Ramos (cell line): ENCODE measurements around the gene NME1.
"Not testable (repeated sequence)": the region's sequence is repeated elsewhere in the genome, so short reads cannot be mapped to it uniquely, and the experiment has no call there.

Source experiments
- in situ Hi-C: fragments of 300-500 bp; cut with MboI; formaldehyde crosslinking; loops from one replicate; pipeline ENCODE4 v1.14.3; 2022; ENCODE audit warnings: low sequenced_read_pairs; ENCODE audit not compliant: unreplicated experiment

NME1 gene

GRCh38 chr17:51153210-51154072 lies at the start of gene NME1:
NME1 (plus strand) TSS chr17:51153559; CDS start chr17:51155655, 2,096 bp downstream.
- in situ Hi-C loops = loop anchor here (10.0 to 25.0 kb wide), 2 partner anchors 149 to 291 kb away; partner anchors contain the start of gene TOB1

DNA sequence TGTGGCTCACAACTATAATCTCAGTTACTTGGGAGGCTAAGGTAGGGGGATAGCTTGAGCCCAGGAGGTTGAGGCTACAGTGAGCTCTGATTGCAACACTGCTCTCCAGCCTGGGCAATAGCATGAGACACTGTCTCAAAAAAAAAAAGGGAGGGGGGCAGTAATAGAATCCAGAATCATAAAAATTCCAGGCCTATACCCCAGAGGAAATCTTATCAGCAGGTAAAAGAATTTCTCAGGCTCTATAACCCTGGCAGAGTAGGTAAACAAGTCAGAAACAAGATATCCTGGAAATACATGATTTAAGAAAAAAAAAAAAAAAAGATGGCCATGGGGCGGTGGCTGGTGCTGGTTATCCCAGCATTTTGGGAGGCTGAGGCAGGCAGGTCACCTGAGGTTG lies 45.6 kb upstream of the NME1 start:
- in situ Hi-C loops = no loop called here

- in situ Hi-C loops = not testable (repeated sequence)
Observed at GRCh38 chr17:51112303-51113222, 40.8 kb upstream of the NME1 start.

- in situ Hi-C loops = no loop called here
Observed at GRCh38 chr17:51115179-51115578, 38.2 kb upstream of the NME1 start.

DNA sequence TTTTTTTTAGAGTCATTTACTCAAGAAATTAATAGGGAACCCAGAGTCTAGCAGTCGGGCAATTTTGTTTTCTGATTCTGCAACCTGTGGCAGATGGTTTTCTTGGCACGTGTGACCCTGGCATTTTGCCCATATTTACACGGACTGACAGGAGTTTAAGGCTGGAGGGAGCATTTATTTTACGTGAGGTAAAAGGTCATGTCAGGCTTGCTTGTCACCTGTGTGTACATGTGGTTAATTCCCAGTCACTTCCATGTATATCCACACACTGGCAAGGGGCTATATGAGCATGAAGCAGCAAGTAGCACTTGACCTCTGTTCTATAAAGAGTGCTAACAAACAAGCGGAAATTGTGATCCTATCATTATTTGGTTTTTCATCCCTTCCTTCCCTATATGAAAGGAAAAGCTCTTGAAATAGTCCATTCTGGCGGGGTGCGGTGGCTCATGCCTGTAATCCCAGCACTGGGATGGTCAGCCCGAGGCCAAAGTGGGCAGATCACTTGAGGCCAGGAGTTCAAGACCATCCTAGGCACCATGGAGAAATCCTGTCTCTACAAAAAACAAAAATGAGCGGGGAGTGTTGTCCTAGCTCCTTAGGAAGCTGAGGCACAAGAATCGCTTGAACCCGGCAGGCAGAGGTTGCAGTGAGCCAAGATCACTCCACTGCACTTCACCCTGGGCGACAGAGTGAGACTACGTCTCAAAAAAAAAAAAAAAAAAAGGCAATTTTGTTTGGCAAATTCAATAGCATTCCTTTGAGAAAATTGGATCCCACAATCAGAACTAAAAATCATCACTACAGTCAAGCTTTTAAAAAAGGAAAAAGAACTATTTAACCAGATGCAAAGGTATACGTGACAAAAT lies 34.8 kb upstream of the NME1 start:
- in situ Hi-C loops = no loop called here

DNA sequence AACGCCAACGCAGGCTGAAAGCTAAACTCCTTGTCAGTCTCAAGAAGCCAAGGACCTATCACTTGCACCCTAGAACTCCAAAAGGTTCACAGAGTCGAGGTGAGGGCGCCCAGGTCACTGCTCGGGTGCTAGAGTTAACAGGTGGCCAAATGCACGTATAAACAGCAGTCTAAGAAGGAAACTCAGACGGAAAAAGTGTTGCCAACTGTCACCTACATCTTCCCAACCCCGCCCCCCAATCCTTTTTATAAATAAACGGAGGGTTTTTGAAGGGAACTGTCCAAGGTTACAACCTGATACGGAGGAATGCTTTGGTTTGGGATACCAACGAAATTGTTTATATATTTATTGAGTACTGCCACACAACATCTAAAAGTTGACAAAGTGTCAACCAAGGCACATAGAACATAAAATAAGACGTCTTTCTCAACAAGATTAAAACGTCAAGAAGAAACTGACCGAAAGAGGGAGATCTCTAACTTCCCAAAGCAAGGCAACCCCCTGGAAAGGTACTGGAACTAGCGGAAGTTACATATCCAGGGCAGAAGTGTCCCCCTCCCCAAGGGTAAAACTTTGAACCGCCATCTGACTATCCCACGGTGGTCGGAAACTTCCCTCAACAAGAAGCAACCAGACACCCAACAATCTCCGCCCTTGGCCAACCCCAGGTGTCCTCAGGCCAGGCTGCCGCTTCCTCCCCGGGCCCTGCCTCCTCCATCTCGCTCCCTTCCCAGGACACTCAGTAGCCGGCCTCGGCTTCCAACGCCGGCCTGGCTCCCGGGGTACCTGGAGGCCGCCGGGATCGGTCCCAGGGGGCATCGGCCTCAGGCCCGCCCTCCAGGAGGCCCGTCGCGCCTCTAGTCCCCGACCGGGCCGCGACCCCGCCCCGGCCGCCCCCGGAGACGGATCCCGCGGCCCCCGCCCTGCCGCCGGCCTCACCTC lies 33.7 kb upstream of the NME1 start:
- in situ Hi-C loops = no loop called here

DNA sequence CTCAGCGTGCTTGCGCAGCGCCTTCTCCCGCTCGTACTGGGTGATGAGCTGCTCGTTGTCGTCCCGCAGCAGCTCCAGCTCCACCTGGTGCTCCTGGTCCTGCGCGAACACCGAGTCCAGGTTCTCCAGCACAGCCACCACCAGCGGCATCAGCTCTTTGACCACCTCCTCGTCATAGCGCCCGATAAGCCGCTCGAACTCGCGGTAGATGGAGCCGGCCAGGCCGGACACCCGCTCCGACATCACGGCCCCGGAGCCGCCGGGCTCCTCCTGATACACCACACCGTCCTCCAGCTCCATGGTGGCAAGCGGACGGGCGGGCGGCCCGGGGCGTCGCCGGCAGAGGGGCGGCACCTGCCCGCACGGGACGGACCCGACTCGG lies 33.0 kb upstream of the NME1 start:
- in situ Hi-C loops = no loop called here

DNA sequence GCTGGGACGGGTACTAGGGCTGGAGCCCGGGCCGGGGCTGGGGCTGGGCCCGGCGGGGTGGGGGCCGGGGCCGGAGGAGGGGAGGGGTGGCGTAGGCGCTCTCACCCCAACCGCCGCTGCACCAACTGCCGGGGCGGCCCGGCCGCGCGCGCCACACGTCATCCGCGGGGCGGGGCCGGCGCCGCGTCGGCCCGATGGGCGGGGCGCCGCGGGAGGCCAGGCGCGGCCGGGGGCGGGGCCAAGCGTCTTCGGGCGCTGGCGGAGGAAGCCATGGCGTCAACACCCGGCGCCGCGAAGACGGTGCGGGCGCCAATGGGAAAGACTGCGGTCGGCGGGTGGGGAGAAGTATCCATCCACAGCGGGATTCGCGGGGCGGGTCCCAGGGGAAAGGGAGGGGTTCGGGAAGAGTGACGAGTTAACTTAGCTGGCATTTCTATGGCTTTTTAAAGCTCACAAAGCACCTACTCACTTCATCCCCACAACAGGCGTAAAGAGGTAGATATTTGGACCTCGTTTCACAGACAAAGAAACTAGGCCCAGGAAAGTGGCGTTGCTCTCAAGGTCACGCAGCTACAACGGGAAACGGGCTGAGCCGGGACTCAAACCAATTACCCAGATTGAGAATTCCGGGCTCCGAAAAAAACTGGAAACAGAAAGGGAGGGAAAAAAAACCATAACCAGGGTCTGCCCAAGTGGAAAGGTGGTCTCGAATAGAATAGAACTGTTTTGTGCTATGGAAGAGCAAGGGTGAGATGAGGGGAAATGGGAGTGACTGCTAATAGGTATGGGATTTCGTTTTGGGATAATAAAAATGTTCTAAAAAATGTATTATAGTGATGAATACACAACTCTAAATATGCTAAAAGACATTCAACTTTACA lies 32.4 kb upstream of the NME1 start, which contains the start of gene SPAG9:
Gene SPAG9, minus strand, starts transcription at position 130 of the 881 bp plus-strand sequence. CDS start 212 bp downstream, outside the sequence.
- in situ Hi-C loops = no loop called here

DNA sequence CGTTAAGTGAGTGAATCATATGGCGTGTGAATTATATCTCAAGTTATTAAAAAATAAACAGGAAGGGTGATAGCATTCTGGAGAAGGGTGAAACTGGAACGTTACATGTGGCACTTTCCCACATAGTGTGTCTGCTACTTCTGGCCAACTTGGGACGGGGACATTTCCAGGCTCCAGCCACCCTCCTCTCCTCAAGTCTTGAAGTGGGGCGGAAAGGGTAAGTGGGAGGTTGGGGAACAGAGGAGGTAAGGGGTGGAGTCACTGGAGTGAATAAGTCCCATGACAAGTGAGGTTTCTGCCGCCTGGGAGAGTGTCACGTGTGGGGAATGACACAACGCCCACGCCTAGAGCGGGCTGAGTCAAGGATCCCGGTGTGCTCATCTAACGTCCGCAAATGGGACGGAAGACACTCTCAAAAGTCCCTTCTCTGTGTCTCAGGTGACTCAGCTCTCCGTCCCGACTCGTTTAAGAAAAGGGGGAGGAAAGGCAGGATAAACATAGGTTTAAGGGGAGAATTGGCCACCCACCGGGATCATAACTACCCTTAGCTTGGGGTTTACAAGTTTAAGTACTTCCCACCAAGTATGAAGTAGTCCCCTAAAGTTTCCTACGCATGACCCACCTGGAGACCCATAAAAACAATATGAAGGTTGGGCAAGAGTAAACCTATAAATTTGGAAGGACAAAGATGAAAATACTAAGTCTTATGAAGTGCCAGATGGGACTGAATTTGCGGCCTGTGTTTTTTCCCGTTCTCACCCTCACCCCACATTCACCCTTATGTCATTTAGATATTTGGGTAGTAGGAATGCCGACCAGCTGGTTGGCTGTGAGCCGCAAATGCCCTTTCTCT lies 31.5 kb upstream of the NME1 start:
- in situ Hi-C loops = no loop called here

DNA sequence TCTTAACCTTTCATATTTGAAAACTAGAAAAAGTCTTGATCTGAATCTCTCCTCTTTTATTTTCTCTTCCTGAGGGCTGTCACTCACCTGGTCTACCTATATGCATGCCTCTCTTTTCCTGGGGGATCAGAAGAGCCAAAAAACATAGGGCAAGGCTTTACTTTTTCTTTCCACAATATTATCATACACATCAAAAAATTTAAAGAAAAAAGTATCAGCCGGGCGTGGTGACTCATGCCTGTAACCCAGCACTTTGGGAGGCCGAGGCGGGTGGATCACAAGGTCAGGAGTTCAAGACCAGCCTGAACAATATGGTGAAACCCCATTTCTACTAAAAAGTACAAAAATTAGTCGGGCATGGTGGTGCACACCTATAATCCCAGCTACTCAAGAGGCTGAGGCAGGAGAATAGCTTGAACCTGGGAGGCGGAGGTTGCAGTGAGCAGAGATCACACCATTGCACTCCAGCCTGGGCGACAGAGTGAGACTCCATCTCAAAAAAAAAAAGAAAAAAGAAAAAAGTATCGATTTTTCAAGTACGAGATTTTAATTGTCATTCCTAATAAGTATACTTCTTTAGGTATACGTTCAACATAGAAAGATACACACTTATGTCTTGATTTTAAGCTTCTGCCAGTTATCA lies 30.8 kb upstream of the NME1 start:
- in situ Hi-C loops = not testable (repeated sequence)

GRCh38 chr17:51124640-51125503 lies 28.5 kb upstream of the NME1 start:
- in situ Hi-C loops = no loop called here

GRCh38 chr17:51128076-51128475 lies 25.3 kb upstream of the NME1 start:
- in situ Hi-C loops = no loop called here

DNA sequence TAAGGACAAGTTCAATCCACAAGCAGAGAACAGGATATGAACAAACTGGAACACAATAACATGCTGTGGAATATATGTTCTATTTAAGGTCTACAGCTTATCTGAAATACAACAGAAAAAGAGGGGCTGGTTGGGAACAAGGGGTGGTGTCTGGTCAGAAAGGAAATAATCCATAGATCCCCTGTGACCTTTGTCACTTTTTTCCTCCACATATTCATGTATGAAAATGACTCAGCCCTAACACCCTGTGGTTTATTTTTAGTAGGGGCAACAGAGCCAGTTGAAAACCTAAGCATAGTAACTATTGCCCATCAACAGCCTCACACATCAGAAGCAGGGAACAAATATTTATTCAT lies 20.4 kb upstream of the NME1 start:
- in situ Hi-C loops = no loop called here

- in situ Hi-C loops = no loop called here
Observed at GRCh38 chr17:51133365-51133764, 20.0 kb upstream of the NME1 start.

DNA sequence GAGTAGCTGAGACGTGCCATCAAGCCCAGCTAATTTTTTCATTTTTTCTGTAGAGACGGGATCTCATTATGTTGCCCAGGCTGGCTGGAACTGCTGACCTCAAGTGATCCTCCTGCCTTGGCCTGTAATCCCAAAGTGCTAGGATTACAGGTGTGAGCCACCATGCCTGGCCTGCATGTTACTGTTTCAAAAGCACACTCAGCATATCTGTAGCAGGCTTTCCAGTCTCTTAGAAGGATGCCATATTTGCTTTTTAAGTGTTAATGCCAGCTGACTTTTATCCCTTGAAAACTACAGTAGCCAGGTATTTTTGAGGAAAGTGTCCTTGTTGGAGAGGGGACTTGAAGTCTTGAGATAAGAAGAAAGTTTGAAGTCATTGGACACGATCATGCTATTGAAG lies 17.4 kb upstream of the NME1 start:
- in situ Hi-C loops = no loop called here

DNA sequence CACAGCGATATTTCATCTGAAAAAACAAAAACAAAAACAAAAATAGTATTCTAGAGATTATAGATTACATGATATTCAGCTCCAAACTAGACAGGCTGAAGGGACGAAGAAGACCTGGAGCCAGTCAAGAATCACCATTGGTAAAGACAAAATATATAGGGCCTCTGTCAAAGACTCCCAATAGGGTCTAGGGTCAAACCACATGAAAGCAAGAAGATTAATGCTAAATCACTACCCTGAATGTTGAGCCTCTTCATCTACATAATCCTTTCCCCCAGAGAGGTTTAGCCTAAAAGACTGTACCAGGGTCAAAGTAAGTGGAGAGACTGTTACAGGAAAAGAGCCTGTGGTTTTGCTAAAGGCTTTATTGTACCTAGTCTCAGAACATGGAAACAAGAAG lies 10.8 kb upstream of the NME1 start:
- in situ Hi-C loops = no loop called here
